OCI-M2 (cell line): ENCODE data around the gene ZBTB20.

Experiments used
- DNase-seq: peaks from one replicate; lab custom pipeline; 2025; ENCODE audit not compliant: unreplicated experiment; lab: John Stamatoyannopoulos, UW

ZBTB20 gene

DNA sequence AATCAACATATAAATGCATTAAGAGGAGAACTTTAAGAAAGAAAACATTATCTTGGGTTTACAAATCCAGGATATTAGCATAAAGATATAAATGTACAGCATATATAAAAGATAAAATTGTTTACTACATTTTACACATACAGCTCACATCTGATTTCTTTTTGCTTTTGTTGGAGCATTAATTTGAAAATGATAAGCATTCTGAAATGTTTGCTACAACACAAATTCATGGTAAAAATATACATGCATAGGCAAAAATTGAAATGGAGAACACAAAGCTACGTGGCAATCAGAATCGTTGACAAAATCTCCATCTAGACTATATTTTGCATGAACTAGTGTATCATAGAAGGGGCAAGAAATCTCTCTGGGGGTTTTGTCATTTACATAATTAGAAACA, 694.2 kb downstream of the ZBTB20 start:
- DNase-seq: no peak

DNA sequence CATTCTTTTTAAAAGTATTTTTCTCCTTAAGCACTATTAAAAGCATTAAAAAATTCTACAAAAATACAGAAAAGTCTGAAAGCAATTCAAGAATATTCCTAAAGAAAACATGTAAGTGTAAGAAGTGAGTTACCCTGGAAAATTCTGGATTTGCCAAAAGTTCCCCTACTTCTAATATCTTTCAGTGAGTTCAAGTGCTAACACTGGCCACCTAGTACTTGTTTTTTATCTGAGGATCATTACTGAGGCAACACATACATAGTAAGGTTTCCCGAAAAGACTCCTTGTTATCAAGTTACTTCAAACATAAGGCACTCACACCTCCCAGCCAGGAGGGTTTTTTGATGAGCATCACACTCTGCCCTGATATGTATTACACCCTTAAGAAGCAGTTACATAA, 694.8 kb downstream of the ZBTB20 start:
- no peak for DNase-seq

- DNase-seq: no peak
Measured at GRCh38 chr3:114451561-114452018, 695.5 kb downstream of the ZBTB20 start.

DNA sequence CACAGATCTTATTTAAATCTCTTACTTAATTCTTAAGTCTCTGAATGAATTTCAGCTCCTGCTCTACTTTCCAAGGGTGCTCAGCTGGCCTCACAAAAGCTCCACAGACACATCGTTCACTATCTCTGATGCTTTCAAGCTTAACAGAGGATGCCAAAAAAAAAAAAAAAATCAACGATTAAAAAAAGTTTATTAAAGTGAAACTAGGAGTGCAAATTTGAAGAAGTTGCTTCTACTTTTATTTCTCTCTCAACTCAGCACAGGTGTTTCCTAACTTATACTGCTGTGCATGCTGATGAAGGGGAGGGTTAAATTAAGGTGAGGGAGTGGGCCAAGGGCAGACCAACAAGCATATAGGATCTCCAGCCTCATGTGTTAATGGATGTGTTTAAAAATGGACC, 696.0 kb downstream of the ZBTB20 start:
- no peak for DNase-seq

- no peak for DNase-seq
Measured at GRCh38 chr3:114450008-114450596, 697.0 kb downstream of the ZBTB20 start.

DNA sequence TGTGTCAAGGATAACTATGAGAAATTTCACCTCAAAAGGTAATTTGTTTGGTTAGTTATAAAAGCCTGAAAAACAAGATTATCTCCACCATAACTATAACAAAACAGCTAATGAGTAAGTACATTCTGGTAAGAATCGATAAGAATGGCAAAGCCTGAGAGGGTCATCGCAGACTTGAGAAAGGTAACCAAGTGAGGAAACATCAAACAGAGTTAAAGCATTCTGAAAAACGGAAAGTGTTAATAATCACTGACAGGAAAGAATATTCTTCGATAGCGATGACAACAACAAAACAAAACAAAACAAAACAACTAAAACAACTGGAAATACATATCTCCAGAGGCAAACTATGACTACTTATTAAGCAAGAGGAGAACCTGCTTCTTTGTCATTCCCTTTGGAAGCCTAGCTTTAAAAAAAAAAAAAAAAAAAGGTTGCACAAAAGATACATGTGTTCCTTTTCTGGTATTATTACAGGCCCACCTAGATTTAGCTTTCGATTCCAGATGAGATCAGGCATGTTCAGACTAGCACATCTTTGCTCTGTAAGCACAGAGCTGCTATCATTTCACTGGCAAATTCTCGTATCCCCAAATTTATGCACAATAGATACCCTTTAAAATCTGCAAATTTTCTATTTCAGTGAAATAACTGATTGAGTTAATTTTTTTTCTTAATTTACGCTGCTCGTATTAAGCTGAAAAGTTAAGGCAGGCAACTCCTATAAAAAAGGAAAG, 697.6 kb downstream of the ZBTB20 start:
- no peak for DNase-seq

DNA sequence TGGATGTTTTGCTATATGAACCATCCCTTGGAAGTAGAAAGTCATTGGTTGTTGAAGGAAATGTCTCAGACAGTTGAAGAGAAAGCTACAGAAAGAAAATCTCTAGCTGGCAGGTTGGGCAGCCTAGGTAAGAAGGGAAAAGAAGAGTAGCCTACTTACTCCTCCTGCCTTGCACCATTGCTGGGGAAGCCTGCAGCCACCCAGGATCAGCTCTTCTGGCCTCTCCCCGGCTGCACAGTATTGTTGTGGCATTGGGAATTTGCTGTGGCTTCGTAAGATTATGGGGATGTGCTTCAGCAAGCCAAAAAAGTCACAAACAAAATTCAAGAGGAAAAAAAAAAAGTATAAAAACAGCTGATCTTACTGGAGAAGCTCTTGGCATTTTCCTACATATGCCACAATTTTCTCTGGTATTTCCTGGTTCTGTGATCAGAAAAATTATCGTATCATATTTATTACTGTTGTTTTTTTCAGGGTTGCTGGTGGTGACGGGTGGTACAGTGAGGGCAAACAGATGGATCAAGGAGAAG, 699.1 kb downstream of the ZBTB20 start:
- DNase-seq: no peak

DNA sequence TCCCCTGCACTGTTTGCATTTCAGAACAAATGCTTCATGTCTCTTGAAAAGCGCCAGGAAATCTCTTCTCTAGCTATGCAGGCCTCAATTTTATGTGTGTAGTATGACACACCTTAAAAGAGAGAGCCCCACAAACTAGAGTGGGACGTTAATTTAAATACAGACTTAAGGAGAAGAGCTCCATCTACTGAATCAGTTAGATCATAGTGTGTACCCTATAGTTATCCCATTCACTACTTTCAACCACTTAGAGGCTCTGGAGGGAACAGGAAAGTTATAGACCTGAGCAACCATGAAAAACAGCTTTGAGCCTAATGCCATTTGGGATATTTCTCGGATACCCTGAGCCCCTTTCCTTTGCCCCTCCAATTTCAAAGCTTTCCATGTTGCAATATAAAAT, 699.5 kb downstream of the ZBTB20 start:
- no peak for DNase-seq

DNA sequence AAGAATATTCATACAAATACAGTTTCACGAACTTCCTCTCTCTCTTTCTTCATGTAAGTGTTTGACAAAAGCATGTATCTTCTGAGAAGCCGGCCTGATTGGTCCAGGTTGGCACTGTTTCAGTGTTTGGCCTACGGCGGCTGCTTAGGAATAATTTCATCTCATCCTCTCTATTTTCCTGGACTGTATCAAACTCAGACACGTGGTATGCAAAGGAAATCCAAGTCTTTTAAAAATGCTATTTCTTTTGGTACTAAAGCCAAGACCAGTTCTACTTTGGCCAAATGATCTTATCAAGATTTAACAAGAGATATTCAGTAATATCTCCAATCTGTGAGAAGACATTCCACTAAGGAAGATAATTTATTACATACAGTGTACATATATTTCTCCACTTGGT, 700.5 kb downstream of the ZBTB20 start:
- DNase-seq: no peak

GRCh38 chr3:114445233-114445632, 701.9 kb downstream of the ZBTB20 start:
- DNase-seq: no peak

GRCh38 chr3:114444216-114444615, 702.9 kb downstream of the ZBTB20 start:
- DNase-seq: no peak

DNA sequence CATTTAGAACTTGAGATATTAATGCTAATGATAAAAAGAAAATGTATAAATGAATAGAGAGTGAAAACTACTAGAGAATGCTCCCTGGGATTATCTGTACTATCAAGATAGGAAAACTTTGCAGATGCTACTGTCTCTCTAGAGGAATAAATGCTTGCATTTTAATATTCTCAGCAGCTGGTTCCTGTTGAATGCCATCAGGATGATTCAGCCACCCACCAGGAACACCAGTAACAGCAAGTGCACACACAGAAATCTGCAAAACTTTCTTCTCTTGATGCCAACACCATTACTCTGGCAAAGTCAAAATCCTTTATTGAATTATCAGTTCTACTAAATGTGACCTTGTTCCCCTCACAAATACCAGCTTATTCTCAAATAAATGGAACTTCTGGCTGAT, 704.8 kb downstream of the ZBTB20 start:
- DNase-seq: no peak

- DNase-seq: no peak
Measured at GRCh38 chr3:114441386-114441785, 705.7 kb downstream of the ZBTB20 start.

- DNase-seq: no peak
Measured at GRCh38 chr3:114440700-114441099, 706.4 kb downstream of the ZBTB20 start.

DNA sequence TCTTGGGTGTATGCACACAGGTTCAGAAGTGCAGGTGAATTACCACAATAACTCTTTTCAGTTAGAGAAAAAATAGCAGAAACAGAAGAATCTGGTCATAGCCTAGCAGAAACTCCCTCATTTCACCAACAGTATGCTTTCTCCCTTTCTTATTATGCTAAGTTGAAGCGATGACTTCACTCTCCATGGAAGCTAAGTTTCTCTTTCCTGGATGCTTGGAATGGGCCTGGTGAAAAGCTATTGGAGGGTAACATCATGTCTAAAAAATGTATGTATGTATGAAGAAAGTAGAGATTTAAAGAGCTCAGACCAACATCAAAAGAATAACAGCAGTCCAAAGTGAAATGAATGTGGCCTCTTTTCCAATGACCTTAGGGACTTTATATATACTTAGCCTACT, 707.8 kb downstream of the ZBTB20 start:
- no peak for DNase-seq

- no peak for DNase-seq
Measured at GRCh38 chr3:114437897-114438296, 709.2 kb downstream of the ZBTB20 start.

DNA sequence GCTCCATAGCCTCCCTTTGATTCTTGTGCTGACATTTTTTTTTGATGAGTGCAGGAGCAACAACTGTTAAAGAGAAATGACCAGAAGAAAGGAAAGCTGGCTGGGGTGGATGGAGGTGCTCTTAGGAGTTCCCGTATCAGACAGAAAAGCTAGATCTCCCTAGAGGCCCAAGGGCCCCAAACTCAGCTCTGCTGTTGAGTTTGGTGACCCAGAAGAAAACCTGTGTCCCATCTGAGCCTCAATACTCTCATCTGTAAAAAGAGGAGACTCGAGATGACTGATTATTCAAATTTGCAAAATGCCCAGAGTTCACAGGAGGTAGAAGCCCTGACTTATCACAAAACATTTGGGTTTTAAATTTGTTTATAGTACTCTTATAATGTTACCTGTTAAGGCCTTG, 710.9 kb downstream of the ZBTB20 start:
- DNase-seq: no peak

GRCh38 chr3:114435386-114436115, 711.5 kb downstream of the ZBTB20 start:
- DNase-seq: no peak

DNA sequence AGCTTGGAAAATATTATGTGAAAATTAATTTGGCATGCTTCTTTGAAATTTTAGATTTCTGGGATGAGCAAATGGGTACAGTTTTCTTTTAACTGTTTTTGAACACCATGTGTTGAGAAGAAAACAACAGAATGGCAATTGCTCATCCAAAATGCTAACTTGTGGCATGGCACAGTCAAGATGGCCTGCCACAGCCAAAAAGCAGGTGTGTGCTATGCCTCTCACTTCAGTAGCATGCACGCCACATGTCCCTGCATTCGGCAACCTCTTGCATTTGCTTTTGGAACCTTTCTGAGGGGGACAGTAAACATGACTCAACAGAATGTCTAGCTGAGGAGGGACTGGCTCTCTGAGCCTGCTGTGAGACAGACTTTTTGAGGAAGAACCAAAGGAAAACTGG, 714.8 kb downstream of the ZBTB20 start:
- no peak for DNase-seq

DNA sequence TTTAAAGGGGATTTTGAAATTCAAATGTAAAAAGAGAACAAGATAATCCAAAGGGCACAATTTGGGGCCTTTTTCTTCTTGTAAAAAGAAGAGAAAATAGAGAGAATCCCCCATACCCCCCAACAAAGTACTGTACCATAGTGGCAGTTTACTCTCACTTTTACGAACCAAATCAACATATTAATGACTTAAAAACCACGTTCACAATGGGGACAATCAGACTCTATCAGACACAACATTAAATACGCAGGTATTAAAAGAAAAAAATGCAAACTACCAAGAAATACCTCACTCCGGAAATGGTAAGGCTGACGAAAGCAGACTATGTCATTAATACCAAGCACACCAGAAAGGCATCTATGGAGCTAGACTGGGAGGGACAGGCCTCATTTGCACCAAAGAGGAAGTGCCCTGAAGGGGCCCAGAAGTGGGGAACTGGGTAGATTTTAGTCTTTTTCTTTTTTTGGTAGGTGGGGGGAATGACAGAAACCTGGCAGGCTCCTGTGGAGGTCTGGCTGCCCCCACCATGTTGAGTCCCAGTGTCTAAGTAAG, 719.0 kb downstream of the ZBTB20 start:
- no peak for DNase-seq

GRCh38 chr3:114427285-114428043, 719.6 kb downstream of the ZBTB20 start:
- DNase-seq: no peak
